Measurements from ENCODE around the gene METTL22. TPM values are rescaled to one million over a fixed set of nuclear protein-coding genes. Genes with fewer than 3 reads are reported as not detected.

Gene METTL22
- total RNA-seq, 4 donors from 2014 or later = 21.9 to 37.9 (median 24.5) TPM

GRCh38 chr16:8579559-8579958, 41.9 kb upstream of the METTL22 start:
- no peak for TF ChIP-seq CTCF (IDR thresholded peaks at IDR 0.05; ENCODE audit: low read depth)

- TF ChIP-seq CTCF (IDR thresholded peaks at IDR 0.05; ENCODE audit: low read depth) = no peak
Measured at GRCh38 chr16:8581831-8582580, 39.5 kb upstream of the METTL22 start.

GRCh38 chr16:8583199-8583598, 38.3 kb upstream of the METTL22 start:
- TF ChIP-seq CTCF (IDR thresholded peaks at IDR 0.05; ENCODE audit: low read depth) = no peak

- TF ChIP-seq CTCF (IDR thresholded peaks at IDR 0.05; ENCODE audit: low read depth) = no peak
Measured at GRCh38 chr16:8583732-8584131, 37.8 kb upstream of the METTL22 start.

- TF ChIP-seq CTCF (IDR thresholded peaks at IDR 0.05; ENCODE audit: low read depth) = no peak
Measured at GRCh38 chr16:8585041-8585440, 36.5 kb upstream of the METTL22 start.

GRCh38 chr16:8585857-8586256, 35.6 kb upstream of the METTL22 start:
- no peak for TF ChIP-seq CTCF (IDR thresholded peaks at IDR 0.05; ENCODE audit: low read depth)

- no peak for TF ChIP-seq CTCF (IDR thresholded peaks at IDR 0.05; ENCODE audit: low read depth)
Measured at GRCh38 chr16:8587065-8587464, 34.4 kb upstream of the METTL22 start.
